Bone marrow (tissue), 2 donors: ENCODE data around the gene ZSWIM1.
A peak's percentile ranks its signal among the peaks of the same experiment; 100 is the strongest.
"Not testable (repeated sequence)": the region's sequence is repeated elsewhere in the genome, so short reads cannot be mapped to it uniquely, and the experiment has no call there.

ENCODE experiments used
- DNase-seq, 2 donors: peaks; one replicate each; lab custom pipeline; 2025; lab: John Stamatoyannopoulos, UW

Gene ZSWIM1

DNA sequence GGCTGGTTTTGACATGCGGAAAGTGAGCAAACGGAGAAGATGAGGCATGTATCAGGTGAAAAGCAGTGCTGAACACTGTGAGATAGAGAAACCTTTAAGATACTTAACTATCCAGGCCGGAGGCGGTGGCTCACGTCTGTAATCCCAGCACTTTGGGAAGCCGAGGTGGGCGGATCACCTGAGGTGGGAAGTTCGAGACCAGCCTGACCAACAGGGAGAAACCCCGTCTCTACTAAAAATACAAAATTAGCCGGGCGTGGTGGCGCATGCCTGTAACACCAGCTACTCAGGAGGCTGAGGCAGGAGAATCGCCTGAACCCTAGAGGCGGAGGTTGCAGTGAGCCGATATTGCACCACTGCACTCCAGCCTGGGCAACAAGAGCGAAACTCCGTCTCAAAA lies 50.7 kb downstream of the ZSWIM1 start:
- not testable (repeated sequence) for DNase-seq

DNA sequence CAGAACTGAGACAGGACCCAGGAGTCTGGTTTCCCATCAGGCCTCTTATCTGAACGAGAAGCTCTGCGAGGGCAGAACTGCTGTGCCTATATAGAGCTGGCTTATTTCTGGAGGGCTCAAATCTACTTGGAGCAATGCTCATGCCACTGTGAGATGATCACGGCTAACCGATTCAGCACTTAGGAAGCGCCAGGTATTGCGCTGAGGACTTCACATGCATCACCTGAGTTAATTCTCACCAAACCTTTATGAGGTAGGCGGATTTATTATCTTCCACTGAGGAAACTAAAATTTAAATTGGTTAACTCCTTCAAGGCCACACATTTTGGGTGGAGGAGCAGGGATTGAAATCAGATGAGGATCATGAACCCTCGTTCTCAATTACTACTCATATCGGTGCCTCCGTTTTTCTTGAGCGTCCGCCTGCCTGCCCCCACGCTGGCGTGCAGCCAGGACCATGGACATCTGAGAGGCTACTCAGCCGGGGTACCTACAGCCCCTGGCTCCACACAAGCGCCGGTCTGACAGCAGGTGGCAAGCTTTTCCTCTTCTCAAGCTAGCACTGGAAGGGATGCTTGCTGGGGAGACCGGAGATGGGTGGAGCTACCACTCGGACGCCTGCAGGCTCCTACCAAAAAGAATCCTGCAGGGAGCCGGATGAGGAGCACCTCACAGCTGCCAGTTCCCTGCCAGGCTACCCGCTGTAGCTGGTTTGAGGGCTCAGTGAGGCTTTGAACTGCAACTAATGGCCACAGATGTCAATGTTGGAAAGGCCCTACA lies 52.4 kb downstream of the ZSWIM1 start:
- DNase-seq: peak; percentile 17 to 34

DNA sequence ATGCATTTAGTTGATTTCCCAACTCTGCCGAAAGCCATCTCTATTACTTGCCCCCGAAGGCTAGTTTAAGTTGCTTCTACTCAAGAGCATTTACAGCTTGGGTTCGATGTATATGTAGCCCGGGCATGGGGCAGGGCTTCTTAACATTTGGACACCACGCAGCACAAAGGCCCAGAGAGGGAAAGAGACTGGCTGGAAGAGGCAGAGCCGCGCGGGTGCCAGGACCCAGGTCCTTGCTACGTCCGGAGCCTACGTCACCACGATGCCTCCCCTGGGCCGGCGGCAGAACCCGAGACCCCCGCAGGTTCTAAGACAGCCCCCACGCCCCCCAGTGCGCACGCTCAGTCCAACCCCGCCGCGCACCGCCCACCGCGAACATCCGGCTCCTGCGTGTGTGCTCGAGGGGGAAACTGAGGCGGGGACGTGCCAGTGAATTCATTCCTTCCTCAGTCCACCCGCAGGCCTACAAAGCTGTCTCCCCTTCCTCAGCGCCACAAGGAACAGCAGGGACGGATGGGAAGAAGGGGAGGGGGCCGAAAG lies 53.1 kb downstream of the ZSWIM1 start:
- no peak for DNase-seq
